ENCODE results near the gene MCM8.

DNA sequence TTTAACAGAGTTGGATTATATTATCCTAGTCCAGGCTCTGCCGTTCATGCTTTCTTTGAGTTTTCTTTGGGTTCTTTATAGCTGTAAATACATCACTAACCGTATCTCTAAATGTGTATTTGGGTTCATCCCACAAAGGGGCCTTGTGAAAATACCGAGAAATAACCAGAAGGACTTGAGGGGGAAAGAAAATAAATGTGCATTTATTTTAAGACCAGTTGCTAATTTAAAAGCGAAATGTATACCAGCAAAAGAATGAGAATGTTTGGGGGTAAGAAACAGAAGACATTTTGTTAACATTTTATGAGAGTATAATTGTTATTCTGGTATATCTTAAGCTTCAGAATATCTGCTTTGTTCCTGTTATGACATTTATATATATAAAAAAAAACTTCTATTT is 64.5 kb downstream of the MCM8 start:
- TF ChIP-seq POLR2A (IDR thresholded peaks at IDR 0.05), result no peak
- TF ChIP-seq, protein P1, sequence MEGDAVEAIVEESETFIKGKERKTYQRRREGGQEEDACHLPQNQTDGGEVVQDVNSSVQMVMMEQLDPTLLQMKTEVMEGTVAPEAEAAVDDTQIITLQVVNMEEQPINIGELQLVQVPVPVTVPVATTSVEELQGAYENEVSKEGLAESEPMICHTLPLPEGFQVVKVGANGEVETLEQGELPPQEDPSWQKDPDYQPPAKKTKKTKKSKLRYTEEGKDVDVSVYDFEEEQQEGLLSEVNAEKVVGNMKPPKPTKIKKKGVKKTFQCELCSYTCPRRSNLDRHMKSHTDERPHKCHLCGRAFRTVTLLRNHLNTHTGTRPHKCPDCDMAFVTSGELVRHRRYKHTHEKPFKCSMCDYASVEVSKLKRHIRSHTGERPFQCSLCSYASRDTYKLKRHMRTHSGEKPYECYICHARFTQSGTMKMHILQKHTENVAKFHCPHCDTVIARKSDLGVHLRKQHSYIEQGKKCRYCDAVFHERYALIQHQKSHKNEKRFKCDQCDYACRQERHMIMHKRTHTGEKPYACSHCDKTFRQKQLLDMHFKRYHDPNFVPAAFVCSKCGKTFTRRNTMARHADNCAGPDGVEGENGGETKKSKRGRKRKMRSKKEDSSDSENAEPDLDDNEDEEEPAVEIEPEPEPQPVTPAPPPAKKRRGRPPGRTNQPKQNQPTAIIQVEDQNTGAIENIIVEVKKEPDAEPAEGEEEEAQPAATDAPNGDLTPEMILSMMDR (IDR thresholded peaks at IDR 0.05), result no peak
- TF ChIP-seq POLR2AphosphoS5 (IDR thresholded peaks at IDR 0.05), result no peak

Data from breast epithelium (tissue), 3 donors.